HepG2 (cell line): ENCODE measurements around the gene FITM1. TPM values are rescaled to one million over a fixed set of nuclear protein-coding genes. Genes with fewer than 3 reads are reported as not detected.

Experiments used
- AGO2 ChIP-seq: fragments of 200-400 bp; formaldehyde crosslinking; optimal IDR thresholded peaks from 2 replicates; pipeline ENCODE3; 2017; ENCODE audit warnings: mild to moderate bottlenecking, low read depth, low read length, moderate library complexity
- ARID2 ChIP-seq: sonication (generic); formaldehyde crosslinking; IDR thresholded peaks from 2 replicates; pipeline ENCODE4 v1.8.1; 2022; ENCODE audit warnings: mild to moderate bottlenecking, missing genetic modification reagents, borderline replicate concordance
- CHD2 ChIP-seq: IDR thresholded peaks from 2 replicates; pipeline ENCODE4 v1.6.1; 2011; ENCODE audit warnings: low read depth, low read length, improper control_type of control experiment
- EHMT2 ChIP-seq: fragments of 200-600 bp; sonication (generic); IDR thresholded peaks from 2 replicates; pipeline ENCODE4 v1.7.0; 2017; ENCODE audit warnings: antibody characterized with exemption, low read depth, low read length, borderline replicate concordance
- FOXO4 ChIP-seq: sonication (generic); formaldehyde crosslinking; conservative IDR thresholded peaks from 2 replicates; pipeline ENCODE4 v1.8.1; 2023; ENCODE audit warnings: missing genetic modification reagents
- GLMP ChIP-seq: sonication (generic); formaldehyde crosslinking; IDR thresholded peaks from 2 replicates; pipeline ENCODE4 v1.9.0; 2021; ENCODE audit warnings: missing genetic modification reagents, mild to moderate bottlenecking, borderline replicate concordance
- HES4 ChIP-seq: sonication (generic); formaldehyde crosslinking; IDR thresholded peaks from 2 replicates; pipeline ENCODE4 v1.9.0; 2021; ENCODE audit warnings: mild to moderate bottlenecking, missing genetic modification reagents, borderline replicate concordance
- HIVEP1 ChIP-seq: sonication (generic); formaldehyde crosslinking; IDR thresholded peaks from 2 replicates; pipeline ENCODE4 v1.4.0; 2020; ENCODE audit warnings: mild to moderate bottlenecking, missing genetic modification reagents
- LRRFIP1 ChIP-seq: sonication (generic); formaldehyde crosslinking; conservative IDR thresholded peaks from 2 replicates; pipeline ENCODE4 v1.4.0; 2020; ENCODE audit warnings: missing genetic modification reagents
- MTA1 ChIP-seq: sonication (generic); formaldehyde crosslinking; IDR thresholded peaks from 2 replicates; pipeline ENCODE4 v1.4.0; 2020; ENCODE audit warnings: missing genetic modification reagents, mild to moderate bottlenecking, borderline replicate concordance
- POLR2AphosphoS5 ChIP-seq: IDR thresholded peaks from 2 replicates; pipeline ENCODE4 v1.6.1; 2012; ENCODE audit warnings: low read depth, low read length
- SOX5 ChIP-seq: IDR thresholded peaks from 2 replicates; pipeline ENCODE4 v1.6.1; 2016; ENCODE audit warnings: borderline replicate concordance
- SYNCRIP ChIP-seq: fragments of 200-400 bp; formaldehyde crosslinking; IDR thresholded peaks from 2 replicates; pipeline ENCODE4 v1.6.1; 2018; ENCODE audit warnings: mild to moderate bottlenecking, low read depth, low read length; ENCODE audit not compliant: insufficient read depth
- ZBTB25 ChIP-seq: IDR thresholded peaks from 2 replicates; pipeline ENCODE4 v1.6.1; 2018; ENCODE audit warnings: missing genetic modification reagents
- ZNF10 ChIP-seq: sonication (generic); formaldehyde crosslinking; IDR thresholded peaks from 2 replicates; pipeline ENCODE4 v1.4.0; 2020; ENCODE audit warnings: mild to moderate bottlenecking, low read depth, missing genetic modification reagents, borderline replicate concordance
- ZNF317 ChIP-seq: sonication (generic); formaldehyde crosslinking; IDR thresholded peaks from 2 replicates; pipeline ENCODE4 v1.5.0; 2020; ENCODE audit warnings: mild to moderate bottlenecking, missing genetic modification reagents
- ZNF501 ChIP-seq: sonication (generic); formaldehyde crosslinking; IDR thresholded peaks from 2 replicates; pipeline ENCODE4 v1.5.1; 2020; ENCODE audit warnings: mild to moderate bottlenecking, moderate library complexity, missing genetic modification reagents
- ZNF563 ChIP-seq: sonication (generic); formaldehyde crosslinking; IDR thresholded peaks from 2 replicates; pipeline ENCODE4 v1.8.0; 2022; ENCODE audit warnings: mild to moderate bottlenecking, moderate library complexity, missing genetic modification reagents
- ZNF780A ChIP-seq: sonication (generic); formaldehyde crosslinking; IDR thresholded peaks from 2 replicates; pipeline ENCODE4 v1.8.0; 2022; ENCODE audit warnings: mild to moderate bottlenecking, missing genetic modification reagents, moderate library complexity
- polyA plus RNA-seq, 8 experiments: library from polyadenylated mRNA; depleted of rRNA in 3 of 8; stranded (reverse) in 7 of 8; unstranded in 1 of 8; fragments of >200 nt; fragmentation: Illumina TruSeq in 4 of 8; extraction: Trizol in 4 of 8; gene quantifications; 2 replicates each; pipeline versions ENCODE4 v1.2.1 to v1.2.3, GENCODE V29; 2011 to 2016; ENCODE audit warnings: low read depth in 4 of 8, missing spikeins in 1 of 8, mixed read lengths in 1 of 8; ENCODE audit not compliant: insufficient read depth in 1 of 8
- total RNA-seq, 5 experiments: library from RNA; depleted of rRNA; stranded (reverse); fragments of >200 nt; fragmentation: Illumina TruSeq; extraction: Trizol; gene quantifications; 2 replicates each; pipeline ENCODE4 v1.2.3, GENCODE V29; 2016; ENCODE audit warnings: low read depth in 1 of 5

The FITM1 gene
- total and polyA plus RNA-seq, 2 of the 13 experiments (the other 11 are each of a cell fraction or from before 2014, with no cell fraction given): 2.7 to 5.8 TPM

- TF ChIP-seq SYNCRIP: no peak
- TF ChIP-seq GLMP: no peak
- TF ChIP-seq POLR2AphosphoS5: no peak
- TF ChIP-seq ZBTB25: no peak
- TF ChIP-seq EHMT2: no peak
- TF ChIP-seq HIVEP1 (CRISPR knock-in tag): 0 out of 2 replicates have a peak, but pooled peaks have one; percentile 18
- peak; percentile 48; the same call in 1 of the 2 replicates for TF ChIP-seq ZNF563 (CRISPR knock-in tag)
- no peak for TF ChIP-seq CHD2
- no peak for TF ChIP-seq ZNF780A (CRISPR knock-in tag)
- no peak for TF ChIP-seq LRRFIP1
- TF ChIP-seq ZNF501 (CRISPR knock-in tag): no peak
- TF ChIP-seq FOXO4: no peak
- peak; percentile 49; the same call in 1 of the 2 replicates for TF ChIP-seq MTA1
- no peak for TF ChIP-seq ZNF10
- TF ChIP-seq HES4 (CRISPR knock-in tag): peak; percentile 86
- TF ChIP-seq SOX5 (CRISPR knock-in tag): no peak
- peak; percentile 79 for TF ChIP-seq AGO2
- TF ChIP-seq ARID2 (CRISPR knock-in tag): no peak
- no peak for TF ChIP-seq ZNF317 (CRISPR knock-in tag)
Measured at GRCh38 chr14:24151404-24152080, 21.1 kb downstream of the FITM1 start (continued).
